Dermis microvascular lymphatic vessel endothelial cell (primary cell): Measurements from ENCODE around the gene JHY. TPM values are rescaled to one million over a fixed set of nuclear protein-coding genes. Genes with fewer than 3 reads are reported as not detected.
A peak's percentile ranks its signal among the peaks of the same experiment; 100 is the strongest.

ENCODE experiments used
- DNase-seq, 2 donors: peaks; one replicate each; pipeline versions ENCODE4 v3.0.0 to v3.0.0-alpha.2; 2010; ENCODE audit warnings: low read depth in 2 of 2
- total RNA-seq: library from RNA; depleted of rRNA; stranded (reverse); fragments of >200 nt; gene quantifications from 2 replicates; pipeline ENCODE4 v1.2.1, GENCODE V29; 2014

JHY gene
- total RNA-seq, 1 donor from 2014 or later, result 0.39 TPM

- no peak for DNase-seq
These were observed 56.0 kb downstream of the JHY start for GRCh38 chr11:122938557-122938956.

- DNase-seq, result no peak
These were observed 68.7 kb downstream of the JHY start for GRCh38 chr11:122951211-122951610.

GRCh38 chr11:122954455-122954854 lies 71.9 kb downstream of the JHY start:
- no peak for DNase-seq

- no peak for DNase-seq
These were observed 81.4 kb downstream of the JHY start for GRCh38 chr11:122963961-122964360.

GRCh38 chr11:122976061-122976733 lies 93.6 kb downstream of the JHY start:
- no peak for DNase-seq

GRCh38 chr11:122976734-122977469 lies 94.3 kb downstream of the JHY start:
- no peak for DNase-seq

- DNase-seq, result no peak
These were observed 95.1 kb downstream of the JHY start for GRCh38 chr11:122977470-122978298.

- DNase-seq, result no peak
These were observed 95.7 kb downstream of the JHY start for GRCh38 chr11:122978299-122978620.

- DNase-seq, result no peak
These were observed 96.7 kb downstream of the JHY start for GRCh38 chr11:122979103-122979814.

GRCh38 chr11:122979815-122980595 lies 97.4 kb downstream of the JHY start:
- no peak for DNase-seq

GRCh38 chr11:122981388-122982264 lies 99.1 kb downstream of the JHY start, which contains the start of gene BSX:
Gene BSX (minus strand): TSS chr11:122981834. CDS start chr11:122981671, 163 bp downstream.
- DNase-seq, result peak in 1 of 2 donors; percentile 54

- DNase-seq, result no peak
These were observed 101.1 kb downstream of the JHY start for GRCh38 chr11:122983438-122984185.

- DNase-seq, result no peak
These were observed 101.8 kb downstream of the JHY start for GRCh38 chr11:122984186-122985011.

GRCh38 chr11:122995526-122995925 lies 113.0 kb downstream of the JHY start:
- DNase-seq, result no peak

- no peak for DNase-seq
These were observed 116.3 kb downstream of the JHY start for GRCh38 chr11:122998727-122999366.

GRCh38 chr11:123000721-123001120 lies 118.2 kb downstream of the JHY start:
- no peak for DNase-seq

- DNase-seq, result no peak
These were observed 124.4 kb downstream of the JHY start for GRCh38 chr11:123006860-123007542.
